GM12878 (cell line): ENCODE measurements around the gene BUD23.

Source experiments
- TCF7 ChIP-seq: IDR thresholded peaks from 2 replicates; pipeline ENCODE4 v1.6.1; 2014; ENCODE audit warnings: antibody characterized with exemption, borderline replicate concordance
- TF ChIP-seq, protein P1 (sequence below): fragments of 450-650 bp; IDR thresholded peaks from 2 replicates; pipeline ENCODE4 v1.6.1; 2017; ENCODE audit warnings: mild to moderate bottlenecking
- TF ChIP-seq, protein P2 (sequence below): fragments of 450-650 bp; IDR thresholded peaks from 2 replicates; pipeline ENCODE4 v1.6.1; 2018; ENCODE audit warnings: mild to moderate bottlenecking, low read depth, moderate library complexity; ENCODE audit not compliant: partially characterized antibody

DNA sequence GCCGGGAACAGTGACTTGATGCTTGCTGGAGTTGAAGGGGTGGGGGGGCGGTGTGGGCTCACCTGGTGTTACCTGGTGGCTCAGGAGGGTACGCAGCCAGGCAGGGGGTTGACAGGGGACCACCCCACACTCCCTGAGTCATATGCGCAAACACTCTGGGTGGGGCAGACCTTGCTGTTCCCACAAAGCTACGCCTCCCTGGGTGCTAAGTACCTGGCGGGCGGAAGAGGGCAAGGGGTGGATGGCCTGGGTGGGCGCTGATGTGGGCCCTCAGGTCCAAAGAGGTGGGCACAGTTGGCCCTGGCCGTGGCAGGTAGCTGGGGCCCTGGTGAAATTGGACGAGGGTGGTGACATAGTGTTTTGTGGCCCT is 22.1 kb downstream of the BUD23 start:
- TF ChIP-seq, protein P1, sequence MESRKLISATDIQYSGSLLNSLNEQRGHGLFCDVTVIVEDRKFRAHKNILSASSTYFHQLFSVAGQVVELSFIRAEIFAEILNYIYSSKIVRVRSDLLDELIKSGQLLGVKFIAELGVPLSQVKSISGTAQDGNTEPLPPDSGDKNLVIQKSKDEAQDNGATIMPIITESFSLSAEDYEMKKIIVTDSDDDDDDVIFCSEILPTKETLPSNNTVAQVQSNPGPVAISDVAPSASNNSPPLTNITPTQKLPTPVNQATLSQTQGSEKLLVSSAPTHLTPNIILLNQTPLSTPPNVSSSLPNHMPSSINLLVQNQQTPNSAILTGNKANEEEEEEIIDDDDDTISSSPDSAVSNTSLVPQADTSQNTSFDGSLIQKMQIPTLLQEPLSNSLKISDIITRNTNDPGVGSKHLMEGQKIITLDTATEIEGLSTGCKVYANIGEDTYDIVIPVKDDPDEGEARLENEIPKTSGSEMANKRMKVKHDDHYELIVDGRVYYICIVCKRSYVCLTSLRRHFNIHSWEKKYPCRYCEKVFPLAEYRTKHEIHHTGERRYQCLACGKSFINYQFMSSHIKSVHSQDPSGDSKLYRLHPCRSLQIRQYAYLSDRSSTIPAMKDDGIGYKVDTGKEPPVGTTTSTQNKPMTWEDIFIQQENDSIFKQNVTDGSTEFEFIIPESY = no peak
- TF ChIP-seq, protein P2, sequence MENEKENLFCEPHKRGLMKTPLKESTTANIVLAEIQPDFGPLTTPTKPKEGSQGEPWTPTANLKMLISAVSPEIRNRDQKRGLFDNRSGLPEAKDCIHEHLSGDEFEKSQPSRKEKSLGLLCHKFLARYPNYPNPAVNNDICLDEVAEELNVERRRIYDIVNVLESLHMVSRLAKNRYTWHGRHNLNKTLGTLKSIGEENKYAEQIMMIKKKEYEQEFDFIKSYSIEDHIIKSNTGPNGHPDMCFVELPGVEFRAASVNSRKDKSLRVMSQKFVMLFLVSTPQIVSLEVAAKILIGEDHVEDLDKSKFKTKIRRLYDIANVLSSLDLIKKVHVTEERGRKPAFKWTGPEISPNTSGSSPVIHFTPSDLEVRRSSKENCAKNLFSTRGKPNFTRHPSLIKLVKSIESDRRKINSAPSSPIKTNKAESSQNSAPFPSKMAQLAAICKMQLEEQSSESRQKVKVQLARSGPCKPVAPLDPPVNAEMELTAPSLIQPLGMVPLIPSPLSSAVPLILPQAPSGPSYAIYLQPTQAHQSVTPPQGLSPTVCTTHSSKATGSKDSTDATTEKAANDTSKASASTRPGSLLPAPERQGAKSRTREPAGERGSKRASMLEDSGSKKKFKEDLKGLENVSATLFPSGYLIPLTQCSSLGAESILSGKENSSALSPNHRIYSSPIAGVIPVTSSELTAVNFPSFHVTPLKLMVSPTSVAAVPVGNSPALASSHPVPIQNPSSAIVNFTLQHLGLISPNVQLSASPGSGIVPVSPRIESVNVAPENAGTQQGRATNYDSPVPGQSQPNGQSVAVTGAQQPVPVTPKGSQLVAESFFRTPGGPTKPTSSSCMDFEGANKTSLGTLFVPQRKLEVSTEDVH = no peak
- no peak for TF ChIP-seq TCF7
